COLO668 (cell line): ENCODE results near the gene PDE4C.

Source experiments
- DNase-seq: peaks from one replicate; lab custom pipeline; 2025; ENCODE audit not compliant: unreplicated experiment; lab: John Stamatoyannopoulos, UW

Gene PDE4C

DNA sequence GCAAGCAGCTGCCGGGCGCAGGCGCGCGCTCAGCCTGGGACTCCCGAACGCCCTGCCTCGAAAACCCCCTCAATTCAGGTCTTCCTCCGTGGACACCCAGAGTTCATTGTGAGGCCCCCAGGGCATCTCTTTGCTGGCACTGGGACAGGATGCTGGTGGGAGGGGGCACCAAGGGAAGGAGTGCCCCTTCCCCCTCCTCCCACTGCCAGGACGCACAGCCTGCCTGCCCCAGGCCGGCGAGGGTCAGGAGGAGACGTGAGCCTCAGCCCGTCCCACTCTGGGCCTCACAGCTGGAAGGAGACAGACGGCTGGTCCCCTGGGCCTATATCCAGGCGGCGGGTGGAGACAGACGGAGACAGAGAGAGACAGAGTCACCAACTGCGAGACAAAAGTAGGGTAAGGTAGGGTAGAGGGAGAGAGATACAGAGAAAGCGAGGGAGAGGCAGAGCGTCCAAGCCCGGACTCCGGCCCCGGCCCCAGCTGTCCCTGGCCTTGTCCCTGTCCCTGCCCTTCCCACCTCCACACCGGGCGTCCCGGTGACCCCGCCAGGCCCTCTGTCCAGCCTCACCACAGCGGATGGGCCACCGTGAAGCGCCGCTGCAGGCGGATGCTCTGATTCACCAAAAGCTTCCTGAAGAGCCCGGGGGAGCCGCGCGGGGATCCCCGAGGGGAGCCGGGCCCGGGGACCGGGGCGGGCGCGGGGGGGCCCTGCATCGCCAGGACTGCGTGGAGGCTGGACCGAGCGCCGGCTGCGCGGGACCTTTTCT lies at the start of gene PDE4C:
PDE4C (minus strand) TSS at position 737 of the 767 bp plus-strand sequence; CDS start at position 714, 23 bp downstream.
- no peak for DNase-seq

DNA sequence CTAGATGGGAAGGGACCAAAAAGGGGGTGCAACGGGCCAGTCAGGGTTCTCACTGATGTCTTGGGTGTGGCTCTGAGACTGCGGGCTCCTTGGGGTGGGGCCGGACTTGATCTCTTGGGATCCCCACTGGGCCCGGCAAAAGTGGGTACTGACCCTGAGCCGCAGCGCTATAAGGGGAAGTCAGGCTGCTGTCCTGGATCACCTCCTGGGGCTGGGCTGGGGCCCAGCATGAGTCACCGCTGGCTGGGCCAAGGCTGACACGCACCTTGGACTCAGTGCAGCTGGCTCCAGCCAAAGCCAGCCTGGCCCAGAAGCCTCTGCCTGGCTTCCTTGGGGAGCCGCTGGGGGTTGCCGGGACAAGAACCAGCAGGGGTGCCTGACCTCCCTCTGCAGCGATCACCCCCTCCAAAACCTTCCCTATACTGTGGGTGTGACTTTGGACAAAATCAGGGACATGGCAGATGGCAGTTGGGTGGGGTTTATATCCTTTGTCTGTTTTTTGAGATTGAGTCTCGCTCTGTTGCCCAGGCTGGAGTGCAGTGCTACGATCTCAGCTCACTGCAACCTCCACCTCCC lies 48.6 kb upstream of the PDE4C start:
- DNase-seq, result peak; percentile 84

DNA sequence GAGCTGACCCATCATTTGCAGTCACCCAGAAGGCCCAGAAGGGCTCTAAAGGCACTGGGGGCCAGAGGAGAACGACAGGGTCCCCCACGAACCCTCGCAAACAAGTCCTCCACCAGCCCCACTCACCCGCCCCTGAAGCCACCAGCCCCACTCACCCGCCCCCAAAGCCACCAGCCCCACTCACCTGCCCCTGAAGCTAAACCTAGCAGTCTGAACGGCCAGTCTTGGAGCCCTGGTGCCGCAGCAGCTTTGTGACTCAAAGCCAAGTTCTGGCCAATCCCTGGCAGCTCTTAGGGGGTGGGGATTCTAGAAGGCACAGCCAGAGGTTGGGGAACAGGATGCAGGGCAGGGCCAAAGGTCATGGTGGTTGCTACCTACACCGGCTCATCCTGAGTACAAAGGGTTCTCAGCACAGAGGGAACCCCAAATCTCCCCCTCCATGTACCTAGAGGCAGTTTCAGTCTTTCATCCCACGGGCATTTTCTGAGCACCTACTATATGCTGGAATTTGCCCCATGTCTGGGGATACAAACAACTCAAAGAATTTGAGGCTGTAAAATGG lies 48.1 kb upstream of the PDE4C start, which contains the start of gene IQCN:
IQCN (minus strand) TSS at position 234 of the 562 bp plus-strand sequence. CDS start 4,974 bp downstream, outside the sequence.
- peak; percentile 13 for DNase-seq

- DNase-seq, result no peak
Observed at GRCh38 chr19:18273561-18274218, 47.5 kb upstream of the PDE4C start.

DNA sequence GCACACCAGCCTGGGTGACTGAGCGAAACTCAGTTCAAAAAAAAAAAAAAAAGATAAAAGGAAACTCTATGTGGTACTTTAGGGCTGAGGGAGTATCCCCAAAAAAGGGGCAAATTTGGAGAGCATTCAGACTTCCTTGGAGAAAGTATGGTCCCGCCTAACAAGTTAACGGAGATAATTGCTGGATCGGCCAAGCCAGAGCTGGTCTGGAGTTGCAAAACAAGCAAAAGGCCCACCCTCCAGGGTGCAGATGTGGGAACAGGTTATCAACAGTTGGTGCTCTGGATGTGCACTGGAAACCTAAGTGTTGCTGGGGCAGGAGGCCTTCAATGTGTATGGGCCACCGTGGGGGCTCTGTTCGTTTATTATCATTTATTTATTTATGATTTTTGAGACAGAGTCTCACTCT lies 45.2 kb upstream of the PDE4C start:
- DNase-seq, result no peak

DNA sequence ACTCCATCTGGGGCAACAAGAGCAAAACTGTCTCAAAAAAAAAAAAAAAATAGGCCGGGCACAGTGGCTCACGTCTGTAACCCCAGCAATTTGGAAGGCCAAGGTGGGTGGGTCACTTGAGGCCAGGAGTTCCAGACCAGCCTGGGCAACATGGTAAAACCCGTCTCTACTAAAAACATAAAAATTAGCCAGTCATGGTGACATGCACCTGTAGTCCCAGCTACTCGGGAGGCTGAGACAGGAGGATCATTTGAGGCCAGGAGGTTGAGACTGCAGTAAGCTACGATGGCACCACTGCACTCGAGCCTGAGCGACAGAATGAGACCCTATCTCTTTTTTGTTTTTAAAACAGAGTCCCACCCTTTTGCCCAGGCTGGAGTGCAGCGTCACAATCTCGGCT lies 44.1 kb upstream of the PDE4C start:
- DNase-seq, result no peak

DNA sequence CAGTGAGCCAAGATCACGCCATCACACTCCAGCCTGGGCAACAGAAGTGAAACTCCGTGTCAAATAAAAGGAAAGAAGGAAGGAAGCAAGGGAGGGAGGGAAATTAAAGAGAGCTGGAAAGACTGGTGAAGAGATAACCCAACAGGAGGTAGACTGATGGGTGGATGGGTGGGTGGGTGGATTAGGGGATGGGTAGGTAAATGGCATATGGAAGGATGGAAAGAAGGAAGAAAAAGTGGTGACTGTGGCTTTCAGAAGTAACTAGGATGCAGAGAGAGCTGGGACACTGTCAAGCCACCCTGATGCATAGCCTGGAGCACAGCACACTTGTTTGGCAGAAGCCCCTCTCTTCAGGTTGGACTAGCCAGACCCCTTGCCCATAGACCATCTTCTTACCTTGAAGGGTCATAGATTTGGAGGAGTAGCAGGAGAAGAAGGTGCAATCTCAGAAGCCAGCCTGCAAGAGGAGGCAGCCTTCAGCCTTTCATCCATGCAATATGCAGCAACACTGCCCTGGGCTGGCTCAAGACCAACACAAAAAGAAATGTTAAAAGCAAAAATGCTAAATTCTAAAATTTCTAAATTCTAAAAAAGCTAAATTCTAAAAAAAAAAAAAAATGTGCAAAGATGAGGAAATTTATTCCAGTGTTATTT lies 43.0 kb upstream of the PDE4C start:
- no peak for DNase-seq

GRCh38 chr19:18266771-18267686 lies 40.8 kb upstream of the PDE4C start:
- no peak for DNase-seq

DNA sequence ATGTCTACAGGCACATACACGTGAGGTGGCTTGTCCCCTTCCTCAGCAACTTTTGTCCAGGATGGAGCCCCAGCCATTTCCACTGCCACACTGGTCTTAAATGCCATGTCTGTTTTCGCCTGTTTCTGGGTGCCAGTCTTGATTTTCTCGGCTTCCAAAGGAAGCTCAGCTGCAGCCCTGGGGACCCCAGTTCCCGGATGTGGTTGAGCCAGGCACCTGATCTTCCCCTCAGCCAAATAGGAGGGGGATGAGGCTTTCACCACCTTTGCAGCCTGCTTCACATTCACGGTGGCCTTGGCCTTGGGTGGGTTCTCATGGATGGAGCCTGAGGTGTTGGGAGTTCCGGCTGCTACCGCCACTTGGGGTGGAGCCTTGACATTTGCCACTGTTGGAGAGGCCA lies 39.3 kb upstream of the PDE4C start:
- no peak for DNase-seq

GRCh38 chr19:18264971-18265540 lies 38.8 kb upstream of the PDE4C start:
- no peak for DNase-seq

DNA sequence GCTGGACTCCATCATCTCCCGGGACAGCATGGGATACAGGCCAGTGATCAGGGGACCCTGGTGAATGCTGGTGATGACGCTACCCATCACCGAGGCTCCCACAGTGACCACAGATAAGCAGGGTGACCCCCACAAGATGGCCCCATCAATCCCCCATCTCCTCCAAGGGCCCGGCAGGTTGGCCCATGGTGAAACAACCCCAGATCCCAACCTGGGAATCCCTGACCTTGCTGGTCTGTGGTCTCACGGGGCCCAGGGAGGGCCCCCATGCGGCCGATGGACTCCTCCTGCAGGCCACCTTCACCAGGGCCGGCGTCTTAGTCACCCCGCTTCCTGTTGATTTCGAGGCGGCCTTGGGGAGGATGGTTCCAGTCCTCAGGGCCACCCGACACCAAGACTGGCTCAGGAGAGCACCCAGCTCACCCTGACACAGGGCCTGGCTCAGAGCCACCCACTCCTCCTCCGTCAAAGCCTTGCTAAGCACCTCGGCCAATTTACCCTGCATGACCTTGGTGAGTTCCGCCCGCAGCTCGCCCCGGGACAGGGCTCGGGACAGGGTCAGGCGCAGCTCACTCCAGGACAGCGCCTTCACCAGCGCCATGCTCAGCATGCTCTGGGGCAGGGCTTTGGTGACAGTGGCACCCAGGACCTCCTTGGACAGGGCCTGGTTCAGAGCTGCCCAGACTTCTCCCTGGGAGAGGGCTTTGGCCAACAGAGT lies 38.1 kb upstream of the PDE4C start:
- DNase-seq, result no peak

DNA sequence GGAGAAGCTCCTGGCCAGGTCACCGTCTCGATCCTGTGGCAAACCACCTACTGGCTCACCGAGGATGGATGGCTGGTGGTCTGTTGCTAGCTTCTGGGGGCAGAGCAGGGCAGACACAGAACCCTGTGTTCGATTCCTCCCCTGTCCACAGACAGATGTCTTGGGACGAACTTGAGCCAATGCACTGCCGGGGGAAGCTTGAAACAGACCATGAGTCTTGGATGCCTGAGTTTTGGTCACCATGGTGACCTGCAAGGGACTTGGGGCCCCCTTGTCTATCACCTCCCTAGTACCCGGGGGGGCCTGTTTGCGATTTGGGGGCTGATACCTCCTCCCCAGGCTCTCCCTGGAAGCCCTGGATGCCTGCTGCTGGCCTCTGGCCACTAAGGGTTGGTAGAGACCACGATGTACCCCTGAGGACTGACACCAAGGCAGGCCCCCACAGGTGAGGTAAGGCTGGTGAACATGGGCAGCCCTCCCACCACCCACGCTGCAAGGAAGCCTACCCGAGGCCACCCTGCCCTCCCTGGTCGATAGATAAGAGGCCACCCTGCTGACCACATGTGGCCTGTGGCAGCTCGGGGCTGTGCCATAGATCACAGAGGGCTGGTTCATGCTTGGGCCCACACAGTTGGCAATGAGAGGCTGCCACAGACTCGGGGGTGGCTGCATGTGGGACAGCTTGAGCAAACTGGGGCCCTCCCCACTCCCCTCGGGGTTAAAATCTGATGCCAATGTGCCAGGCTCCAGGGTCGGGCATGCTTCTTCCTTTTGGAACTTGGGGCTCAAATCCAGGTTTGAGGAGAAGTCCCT lies 37.3 kb upstream of the PDE4C start:
- no peak for DNase-seq

DNA sequence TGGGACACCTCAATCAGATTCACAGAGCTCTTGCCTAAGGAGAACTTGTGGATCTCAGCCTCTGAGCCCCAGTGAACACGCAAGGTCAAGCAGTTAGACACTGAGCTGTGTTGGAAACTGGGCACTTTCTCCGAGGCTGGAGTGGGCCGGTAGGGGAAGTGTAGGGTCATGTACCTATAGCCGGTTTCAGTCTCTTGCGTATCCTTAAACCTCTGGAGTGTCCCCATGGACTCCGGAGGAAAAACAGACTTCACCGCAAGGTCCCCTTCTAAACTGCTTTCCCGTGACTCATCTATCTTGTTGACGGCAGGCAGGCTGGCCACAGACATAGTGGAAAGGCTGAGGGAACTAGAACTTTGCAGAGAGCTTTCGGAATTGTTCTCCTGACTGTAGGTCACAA lies 36.7 kb upstream of the PDE4C start:
- no peak for DNase-seq

DNA sequence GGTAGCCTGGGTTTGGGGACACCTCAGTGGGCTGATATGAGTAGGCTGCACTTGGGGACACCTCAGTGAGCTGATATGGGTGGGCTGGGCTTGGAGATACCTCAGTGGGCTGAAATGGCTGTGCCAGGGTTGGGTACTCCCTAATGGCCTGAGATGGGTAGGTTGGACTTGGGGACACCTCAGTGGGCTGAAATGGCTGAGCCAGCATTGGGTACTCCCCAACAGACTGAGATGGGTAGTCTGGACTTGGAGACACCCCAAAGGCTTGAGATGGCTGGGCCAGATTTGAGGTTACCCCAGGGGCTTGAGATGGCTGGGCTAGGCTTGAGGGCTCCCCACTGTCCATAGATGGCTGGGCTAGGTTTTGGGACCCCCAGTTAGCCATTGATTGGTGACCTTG lies 35.9 kb upstream of the PDE4C start:
- DNase-seq, result no peak

GRCh38 chr19:18261474-18261873 lies 35.2 kb upstream of the PDE4C start:
- DNase-seq, result no peak

DNA sequence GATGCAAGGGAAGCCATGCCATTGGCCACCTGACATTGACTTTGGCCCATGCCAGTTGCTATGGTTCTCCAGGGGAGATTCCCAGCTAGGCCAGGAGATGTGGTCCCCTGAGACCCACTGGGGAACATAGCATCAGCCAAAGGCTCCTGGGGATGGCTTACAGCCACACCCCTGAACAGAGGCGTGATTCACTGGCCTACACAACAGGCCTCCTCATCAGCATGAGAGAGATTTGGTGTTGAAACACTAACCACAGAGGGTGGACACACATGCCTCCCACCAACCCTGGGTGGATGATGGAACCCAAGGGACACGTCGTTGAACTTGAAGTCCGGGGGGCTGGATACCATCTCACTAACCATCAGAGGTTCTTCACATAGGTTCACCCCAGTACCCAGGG lies 33.7 kb upstream of the PDE4C start:
- DNase-seq, result no peak

GRCh38 chr19:18257503-18258470 lies 31.5 kb upstream of the PDE4C start:
- no peak for DNase-seq
